Activated naive CD8-positive, alpha-beta T cell treated with anti-CD3 and anti-CD28 coated beads for 36 hours (primary cell): ENCODE data around the gene EGFLAM. TPM values are rescaled to one million over a fixed set of nuclear protein-coding genes. Genes with fewer than 3 reads are reported as not detected.
A peak's percentile ranks its signal among the peaks of the same experiment; 100 is the strongest.

Experiments used
- DNase-seq: peaks from one replicate; pipeline ENCODE4 v3.0.0; 2021
- H3K27ac Mint-ChIP-seq: one replicate; pipeline ENCODE4 v1.8.0; 2022; ENCODE audit warnings: mild to moderate bottlenecking, moderate library complexity, mixed read lengths
- H3K27me3 Mint-ChIP-seq: one replicate; pipeline ENCODE4 v1.8.0; 2022; ENCODE audit warnings: mild to moderate bottlenecking, mixed read lengths
- H3K36me3 Mint-ChIP-seq: one replicate; pipeline ENCODE4 v1.8.0; 2021; ENCODE audit warnings: mild to moderate bottlenecking, mixed read lengths
- H3K4me1 Mint-ChIP-seq: one replicate; pipeline ENCODE4 v1.8.0; 2021; ENCODE audit warnings: mixed read lengths
- H3K4me3 Mint-ChIP-seq: one replicate; pipeline ENCODE4 v1.8.0; 2022; ENCODE audit warnings: mild to moderate bottlenecking, moderate library complexity, mixed read lengths
- H3K9me3 Mint-ChIP-seq: one replicate; pipeline ENCODE4 v1.8.0; 2022; ENCODE audit warnings: mixed read lengths
- total RNA-seq, 2 experiments: library from RNA; stranded (reverse); gene quantifications; one replicate each; pipeline ENCODE4 v1.2.3, GENCODE V29; 2021

Gene EGFLAM
- total RNA-seq, 2 experiments from 2014 or later: not detected

DNA sequence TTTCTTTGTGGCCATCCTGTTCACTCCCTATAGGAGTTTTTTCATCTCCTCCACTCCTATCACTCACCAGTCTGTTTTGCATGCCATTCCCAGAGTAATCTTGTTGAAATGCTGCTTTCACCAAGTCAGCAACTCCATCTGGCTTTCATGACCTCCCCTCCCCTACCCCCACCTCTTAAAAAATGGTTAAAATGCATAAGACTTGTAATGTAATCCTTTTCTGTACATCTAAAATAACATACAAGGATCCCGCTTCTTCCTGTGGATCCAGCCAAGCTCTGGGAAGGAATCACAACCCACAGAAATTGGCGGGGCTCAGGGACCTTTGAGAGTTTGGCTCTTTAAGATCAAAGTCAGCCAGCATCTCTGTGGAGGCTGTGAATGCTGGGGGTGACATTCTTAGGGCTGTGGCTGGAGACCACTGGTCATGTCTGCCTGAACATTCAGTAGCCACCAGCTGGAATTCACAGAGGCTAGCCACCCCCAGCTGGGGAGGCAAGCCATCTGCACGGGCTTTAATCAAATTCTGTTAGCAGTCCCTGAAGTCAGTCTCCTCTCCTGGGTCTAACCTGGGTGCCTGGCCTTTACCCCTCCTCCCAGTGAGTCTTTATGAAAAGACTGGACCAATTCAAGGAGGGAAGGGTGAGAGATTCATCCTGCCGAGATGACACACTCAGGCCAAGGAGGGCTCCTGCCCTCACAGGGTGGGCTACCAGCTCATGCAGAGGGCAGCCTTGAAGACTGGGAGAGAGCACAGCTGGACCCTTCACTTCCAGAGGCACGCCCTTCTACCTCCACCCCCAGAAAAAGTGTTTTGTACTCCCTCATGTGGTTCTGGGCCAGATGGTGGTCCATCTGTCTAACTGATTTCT lies 165.2 kb downstream of the EGFLAM start:
- no peak overlapping the region for H3K27ac Mint-ChIP-seq
- H3K4me3 Mint-ChIP-seq: no peak overlapping the region
- no peaks in the 10 kb centered on the region for H3K4me1 Mint-ChIP-seq
- no peaks in the 10 kb centered on the region for H3K36me3 Mint-ChIP-seq
- peaks cover 45% of the 10 kb centered on the region for H3K27me3 Mint-ChIP-seq
- DNase-seq: no peak
- H3K9me3 Mint-ChIP-seq: no peaks in the 10 kb centered on the region

- Mint-ChIP-seq H3K27ac (no peak overlapping the region), H3K9me3 (no peaks in the 10 kb centered on the region), H3K4me1 (no peaks in the 10 kb centered on the region), H3K4me3 (no peak overlapping the region), H3K36me3 (no peaks in the 10 kb centered on the region), H3K27me3 (peaks cover 45% of the 10 kb centered on the region)
- no peak for DNase-seq
Observed at GRCh38 chr5:38424148-38425060, 166.0 kb downstream of the EGFLAM start.

GRCh38 chr5:38426490-38426889 lies 168.1 kb downstream of the EGFLAM start:
- Mint-ChIP-seq H3K27me3 (peaks cover 36% of the 10 kb centered on the region), H3K4me3 (no peak overlapping the region), H3K27ac (no peak overlapping the region), H3K9me3 (no peaks in the 10 kb centered on the region), H3K36me3 (no peaks in the 10 kb centered on the region), H3K4me1 (no peaks in the 10 kb centered on the region)
- no peak for DNase-seq

GRCh38 chr5:38426986-38427950 lies 168.9 kb downstream of the EGFLAM start:
- Mint-ChIP-seq H3K27ac (no peak overlapping the region), H3K4me3 (no peak overlapping the region), H3K36me3 (no peaks in the 10 kb centered on the region), H3K4me1 (no peaks in the 10 kb centered on the region), H3K9me3 (no peaks in the 10 kb centered on the region), H3K27me3 (peaks cover 32% of the 10 kb centered on the region)
- DNase-seq: no peak

DNA sequence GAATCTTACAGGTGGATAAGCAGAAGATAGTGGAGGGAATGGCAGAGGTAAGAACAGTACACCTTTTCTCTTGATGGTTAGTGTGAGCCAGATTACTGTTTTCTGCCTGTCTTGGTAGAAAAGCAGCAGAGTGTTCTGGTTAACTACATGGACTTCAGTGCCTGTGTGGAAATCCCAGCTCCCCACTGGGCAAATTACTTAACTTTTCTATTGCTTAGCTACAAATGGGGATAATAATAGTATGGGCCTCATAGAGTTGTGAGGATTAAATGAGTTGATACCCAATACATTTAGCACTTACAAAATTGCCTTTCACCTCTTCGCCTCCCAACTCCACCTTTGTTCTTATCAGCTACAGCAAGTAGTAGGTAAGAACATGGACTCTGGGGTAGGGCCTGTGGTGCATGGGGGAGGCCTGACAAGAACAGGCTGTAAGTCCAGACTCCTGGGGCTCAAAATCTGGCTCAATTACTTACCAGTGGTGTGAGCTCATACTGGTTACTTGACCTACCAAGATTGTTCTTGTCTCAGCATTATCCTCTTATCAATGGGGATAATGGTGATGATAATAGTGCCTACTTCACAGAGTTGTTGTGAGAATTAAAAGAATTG lies 173.0 kb downstream of the EGFLAM start:
- no peak overlapping the region for H3K4me3 Mint-ChIP-seq
- no peaks in the 10 kb centered on the region for H3K4me1 Mint-ChIP-seq
- no peaks in the 10 kb centered on the region for H3K9me3 Mint-ChIP-seq
- no peaks in the 10 kb centered on the region for H3K36me3 Mint-ChIP-seq
- H3K27me3 Mint-ChIP-seq: peaks cover 41% of the 10 kb centered on the region
- no peak overlapping the region for H3K27ac Mint-ChIP-seq
- DNase-seq: no peak

GRCh38 chr5:38433160-38433861 lies 175.0 kb downstream of the EGFLAM start:
- Mint-ChIP-seq H3K27ac (no peak overlapping the region), H3K4me3 (no peak overlapping the region), H3K9me3 (no peaks in the 10 kb centered on the region), H3K36me3 (no peaks in the 10 kb centered on the region), H3K27me3 (peaks cover 44% of the 10 kb centered on the region), H3K4me1 (no peaks in the 10 kb centered on the region)
- DNase-seq: no peak

DNA sequence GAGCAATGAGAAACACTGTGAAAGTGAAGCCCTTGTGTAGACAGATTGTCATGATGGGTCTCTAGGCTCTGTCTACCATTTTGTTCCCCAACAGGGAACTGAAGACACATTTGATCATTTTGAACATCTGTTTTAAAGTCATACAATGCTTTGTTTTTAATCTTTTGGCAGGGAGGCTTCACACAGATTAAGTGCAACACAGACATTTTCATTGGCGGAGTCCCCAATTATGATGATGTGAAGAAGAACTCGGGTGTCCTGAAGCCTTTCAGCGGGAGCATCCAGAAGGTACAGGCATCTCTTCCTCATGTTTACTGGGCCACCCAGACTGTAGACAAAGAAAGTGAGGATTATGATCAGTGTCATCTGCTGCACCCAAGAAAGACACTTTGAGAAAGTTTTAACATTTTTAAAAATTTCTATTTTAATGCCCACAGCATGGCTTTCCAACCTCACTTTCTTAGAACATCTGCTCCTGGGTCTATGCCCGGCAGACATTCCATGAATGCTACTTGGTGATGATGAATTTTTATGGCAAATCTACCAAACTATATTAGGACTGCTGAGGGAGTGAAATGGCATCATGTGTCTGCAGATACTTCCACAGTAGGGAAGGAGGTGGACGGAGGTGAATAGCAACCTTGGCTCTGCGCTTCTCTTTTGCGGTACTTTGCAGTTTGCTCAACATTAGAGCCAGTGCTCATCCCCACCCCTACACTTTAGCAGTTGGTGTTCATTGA lies 176.8 kb downstream of the EGFLAM start:
- no peak for DNase-seq
- Mint-ChIP-seq H3K36me3 (no peaks in the 10 kb centered on the region), H3K27ac (no peak overlapping the region), H3K9me3 (no peaks in the 10 kb centered on the region), H3K27me3 (peaks cover 40% of the 10 kb centered on the region), H3K4me1 (no peaks in the 10 kb centered on the region), H3K4me3 (no peak overlapping the region)

DNA sequence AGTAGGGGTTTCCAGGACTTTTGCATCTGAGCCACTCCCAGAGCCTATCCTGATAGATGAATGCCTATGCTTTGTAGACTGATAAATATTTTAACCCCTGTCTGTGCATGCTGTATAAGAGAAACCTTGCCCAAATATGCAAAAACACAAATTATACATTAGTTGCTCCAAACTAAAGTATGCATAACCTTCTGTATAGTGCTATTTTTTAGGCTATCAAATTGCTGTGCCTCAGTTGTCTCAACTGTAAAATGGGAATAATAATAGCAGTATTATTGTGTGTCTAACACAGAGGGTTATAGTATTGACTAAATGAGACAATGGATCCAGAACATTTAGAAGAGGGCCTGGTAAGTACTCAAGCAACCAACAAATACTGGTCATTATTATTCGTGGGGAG lies 180.4 kb downstream of the EGFLAM start:
- DNase-seq: no peak
- Mint-ChIP-seq H3K27me3 (peaks cover 65% of the 10 kb centered on the region), H3K4me3 (no peak overlapping the region), H3K9me3 (no peaks in the 10 kb centered on the region), H3K36me3 (no peaks in the 10 kb centered on the region), H3K4me1 (peaks cover 1% of the 10 kb centered on the region), H3K27ac (no peak overlapping the region)

DNA sequence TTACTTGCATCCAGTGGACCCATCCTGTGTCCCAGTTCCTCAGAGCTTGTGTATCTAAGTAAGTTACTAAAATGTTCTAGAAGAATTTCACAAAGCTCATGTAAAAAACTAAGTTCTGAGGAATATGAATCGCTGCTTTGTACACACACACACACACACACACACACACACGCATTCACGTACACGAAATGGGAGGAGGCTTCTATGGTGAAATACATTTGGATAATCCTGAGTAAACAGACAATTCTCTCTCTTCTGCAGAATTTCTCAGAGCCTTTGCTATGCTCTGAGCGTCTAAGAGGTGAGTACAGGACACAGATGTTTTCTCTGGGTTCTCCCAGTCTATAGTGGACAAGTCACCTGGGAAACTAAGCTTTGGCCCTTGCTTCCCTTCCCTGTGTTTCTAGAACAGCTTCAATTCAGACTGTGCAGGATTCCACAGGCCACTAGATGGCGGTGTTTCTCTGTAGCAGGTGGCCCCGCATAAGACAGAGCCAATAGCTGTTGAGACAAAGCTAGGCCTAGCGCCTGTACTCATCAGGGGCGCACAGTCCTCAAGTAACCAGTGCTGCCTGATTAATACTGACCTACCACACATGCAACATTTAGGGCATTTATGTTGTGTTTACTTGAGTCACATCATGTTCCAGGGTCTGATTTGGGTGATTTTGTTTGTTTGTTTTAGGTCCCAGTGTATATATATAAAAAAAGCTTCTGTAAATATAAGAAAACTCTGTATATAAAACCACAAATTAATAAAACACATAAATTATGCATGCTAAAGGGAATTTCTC lies 183.3 kb downstream of the EGFLAM start:
- DNase-seq: peak; percentile 75
- Mint-ChIP-seq H3K27me3 (peaks cover 66% of the 10 kb centered on the region), H3K27ac (no peak overlapping the region), H3K9me3 (no peaks in the 10 kb centered on the region), H3K4me1 (peaks cover 1% of the 10 kb centered on the region), H3K4me3 (no peak overlapping the region), H3K36me3 (no peaks in the 10 kb centered on the region)

- H3K4me1 Mint-ChIP-seq: peaks cover 1% of the 10 kb centered on the region
- no peak for DNase-seq
- no peak overlapping the region for H3K4me3 Mint-ChIP-seq
- H3K27me3 Mint-ChIP-seq: peaks cover 66% of the 10 kb centered on the region
- H3K9me3 Mint-ChIP-seq: no peaks in the 10 kb centered on the region
- H3K27ac Mint-ChIP-seq: no peak overlapping the region
- H3K36me3 Mint-ChIP-seq: no peaks in the 10 kb centered on the region
Observed at GRCh38 chr5:38442247-38442573, 183.9 kb downstream of the EGFLAM start.

DNA sequence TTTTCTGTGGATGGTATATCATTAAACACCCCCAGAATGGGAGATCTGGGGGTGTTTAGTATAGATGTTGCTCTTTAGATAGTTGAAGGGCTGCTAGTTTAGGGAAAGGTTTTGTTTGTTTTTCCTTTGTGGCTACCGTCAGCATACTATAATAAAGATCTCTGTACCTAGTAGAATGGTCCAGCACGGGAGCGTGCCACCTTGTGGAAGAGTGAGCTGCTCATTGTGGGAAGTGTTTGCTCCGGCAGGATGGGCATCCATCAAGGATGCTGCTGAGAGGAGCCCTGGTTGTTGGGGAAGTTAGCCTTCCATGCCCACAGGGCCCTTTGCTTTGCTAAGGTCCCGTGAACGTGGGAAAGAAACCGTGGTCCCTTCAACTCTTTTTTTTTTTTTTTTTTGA lies 185.0 kb downstream of the EGFLAM start:
- H3K9me3 Mint-ChIP-seq: no peaks in the 10 kb centered on the region
- no peaks in the 10 kb centered on the region for H3K36me3 Mint-ChIP-seq
- H3K27ac Mint-ChIP-seq: no peak overlapping the region
- no peak for DNase-seq
- H3K4me1 Mint-ChIP-seq: peaks cover 1% of the 10 kb centered on the region
- H3K27me3 Mint-ChIP-seq: peaks cover 74% of the 10 kb centered on the region
- no peak overlapping the region for H3K4me3 Mint-ChIP-seq

- H3K9me3 Mint-ChIP-seq: no peaks in the 10 kb centered on the region
- DNase-seq: no peak
- peaks cover 86% of the 10 kb centered on the region for H3K27me3 Mint-ChIP-seq
- peaks cover 1% of the 10 kb centered on the region for H3K4me1 Mint-ChIP-seq
- H3K36me3 Mint-ChIP-seq: no peaks in the 10 kb centered on the region
- no peak overlapping the region for H3K27ac Mint-ChIP-seq
- no peak overlapping the region for H3K4me3 Mint-ChIP-seq
Observed at GRCh38 chr5:38445374-38446028, 187.1 kb downstream of the EGFLAM start.
